ENCODE data around the gene KRAS.

The KRAS gene

DNA sequence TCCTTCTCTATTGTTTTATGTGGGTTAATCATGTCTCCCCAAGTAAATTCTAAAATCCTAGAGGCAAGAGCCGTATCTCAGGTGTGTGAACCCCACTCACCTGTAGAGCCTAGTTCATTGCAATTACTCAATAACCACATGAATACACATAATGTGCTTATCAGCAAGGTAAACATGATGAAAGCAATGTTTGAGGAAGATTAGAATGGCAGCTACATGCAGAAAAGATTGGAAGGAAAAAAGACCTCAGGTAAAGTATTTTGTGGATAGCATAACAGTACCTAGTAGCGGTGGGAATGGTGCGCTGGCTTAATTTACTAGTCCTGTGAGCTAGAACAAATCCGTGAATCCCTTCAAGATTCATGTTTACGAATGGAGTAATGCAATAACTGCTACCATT is 5.3 kb upstream of the KRAS start:
- DNase-seq (ENCODE audit: low spot score), result no peak

DNA sequence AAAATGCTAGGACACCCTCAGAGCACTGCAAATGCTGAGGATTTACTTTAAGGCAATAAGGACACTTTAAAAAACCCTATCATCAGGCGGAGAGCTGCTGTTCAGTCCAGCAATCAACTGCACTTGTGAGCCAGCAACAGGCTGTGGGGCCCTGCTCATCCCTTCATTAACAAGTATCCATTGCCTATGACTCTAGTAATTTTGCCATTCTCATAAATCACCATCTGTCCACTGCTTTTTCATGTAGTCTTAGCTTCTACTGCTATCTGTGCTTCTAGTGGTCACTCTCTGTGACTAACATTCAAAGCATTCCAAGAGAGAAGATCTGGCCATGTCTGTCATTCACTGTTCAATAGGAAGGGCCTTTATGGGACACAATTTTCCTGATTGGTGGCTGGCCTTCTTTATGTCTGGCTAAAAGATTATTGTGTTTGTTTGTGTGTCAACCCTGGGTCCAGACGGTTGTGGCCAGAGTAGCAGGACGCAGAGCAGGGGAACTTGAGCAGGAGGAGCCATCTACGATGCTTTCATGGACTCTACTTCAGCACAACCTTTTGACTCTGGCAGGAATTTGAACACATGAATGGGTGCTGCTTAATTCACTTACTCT is 3.6 kb upstream of the KRAS start:
- DNase-seq (ENCODE audit: low spot score), result no peak

DNA sequence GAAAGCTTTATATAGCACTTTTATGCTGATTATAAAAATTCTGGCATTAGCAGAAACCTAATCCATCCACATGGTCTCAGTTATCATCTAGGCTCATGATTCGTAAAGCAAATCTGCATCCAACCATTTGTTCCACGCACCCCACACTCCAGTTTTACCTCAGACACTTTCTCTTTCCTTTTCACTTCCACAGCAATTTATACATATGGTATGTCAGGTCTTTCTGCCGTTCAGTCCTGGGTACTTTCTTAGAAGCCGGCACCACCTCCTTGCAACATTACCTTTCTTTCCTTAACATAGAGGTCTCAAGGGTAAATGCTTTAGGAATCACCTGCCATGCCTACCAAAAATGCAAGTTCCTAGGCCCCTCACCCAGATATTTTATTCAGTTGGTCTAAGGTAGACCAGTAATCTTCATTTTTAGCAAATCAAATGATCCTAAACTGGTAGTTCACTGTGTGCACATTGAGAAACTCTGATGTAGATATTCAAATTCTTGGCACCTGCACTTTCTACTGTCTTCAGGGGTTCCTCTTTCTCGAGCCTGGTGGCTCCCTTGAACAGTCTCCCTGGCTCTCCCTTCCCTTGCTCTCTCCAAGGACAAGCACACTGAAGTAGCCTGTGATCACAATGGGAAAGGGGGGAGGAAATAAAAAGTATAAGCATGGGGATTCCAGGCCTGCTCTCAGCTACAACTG is 2.8 kb upstream of the KRAS start:
- DNase-seq (ENCODE audit: low spot score), result no peak

DNA sequence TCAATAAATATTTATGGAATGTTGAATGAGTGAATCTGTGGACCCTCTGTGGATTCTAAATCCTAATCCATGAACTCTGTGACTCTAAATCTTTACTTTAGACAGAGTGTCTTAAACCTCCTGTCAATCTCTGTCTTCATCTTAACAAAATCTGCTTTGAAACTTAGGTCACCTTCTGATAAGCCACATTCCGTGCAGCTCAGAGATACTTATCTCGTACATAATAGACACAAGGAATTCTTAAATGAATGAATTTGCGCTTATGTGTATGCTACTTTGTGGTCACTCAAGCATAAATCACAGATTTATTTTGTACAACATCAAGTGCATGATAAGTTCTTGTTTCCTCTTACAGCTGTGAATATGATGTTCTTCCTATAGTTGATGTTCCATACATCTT is 2.2 kb upstream of the KRAS start:
- no peak for DNase-seq (ENCODE audit: low spot score)

DNA sequence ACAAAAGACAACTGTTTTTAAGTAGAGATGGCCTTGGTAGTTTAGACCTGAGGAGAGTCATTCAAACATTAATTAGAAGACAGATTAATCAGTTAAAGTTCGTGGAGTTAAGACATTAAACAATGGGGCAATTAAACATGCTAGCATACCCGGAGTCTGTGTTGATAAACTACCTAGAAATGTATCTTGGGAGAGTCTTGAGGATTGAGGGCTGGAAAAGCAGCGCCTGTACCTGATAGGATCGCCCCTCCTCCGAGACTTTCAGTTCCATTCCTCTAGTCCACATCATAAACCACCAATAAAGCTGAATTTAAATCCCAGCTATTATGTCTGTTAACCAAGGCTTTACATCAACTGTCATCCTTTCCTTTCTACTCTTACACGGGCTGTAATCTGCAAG is 1.0 kb upstream of the KRAS start:
- no peak for DNase-seq (ENCODE audit: low spot score)

DNA sequence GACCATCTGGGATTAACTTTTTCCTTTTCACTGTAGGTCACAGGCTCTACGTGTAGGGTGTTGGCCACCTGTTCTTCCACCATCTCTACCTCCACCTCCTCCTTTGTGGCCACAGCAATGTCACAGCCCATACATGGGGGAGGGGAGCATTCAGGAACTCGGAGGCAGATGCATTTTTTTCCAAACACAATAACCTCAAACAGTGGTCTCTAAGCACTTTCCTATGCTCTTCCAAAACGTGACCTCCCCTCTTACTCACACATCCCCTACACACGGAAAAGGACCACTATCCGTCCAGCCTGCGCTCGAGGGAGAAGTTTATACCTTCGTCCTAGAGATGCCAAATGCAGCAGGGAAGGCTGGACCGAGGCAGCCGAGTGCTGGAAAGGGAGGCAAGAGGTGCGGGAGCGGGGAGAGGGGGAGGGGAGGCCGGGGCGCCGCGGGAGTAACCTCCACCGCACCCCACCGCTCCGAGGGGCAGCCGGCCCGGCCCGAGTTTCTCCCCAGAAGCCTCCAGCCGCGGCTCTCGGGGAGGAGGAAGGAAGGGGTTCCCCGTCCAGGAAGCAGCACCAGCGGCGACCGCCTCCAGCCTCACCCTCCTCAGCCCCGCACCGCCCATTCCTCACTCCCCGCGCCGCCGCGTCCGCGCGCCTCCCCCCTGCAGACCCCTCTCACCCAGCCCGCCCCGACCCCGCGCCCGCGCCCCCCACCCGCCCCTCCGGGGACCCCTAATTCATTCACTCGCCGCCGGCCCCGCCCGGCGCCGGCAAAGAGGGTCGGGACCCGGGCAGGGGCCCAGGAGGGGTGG is 594 bp downstream of the KRAS start:
- DNase-seq (ENCODE audit: low spot score), result no peak

DNA sequence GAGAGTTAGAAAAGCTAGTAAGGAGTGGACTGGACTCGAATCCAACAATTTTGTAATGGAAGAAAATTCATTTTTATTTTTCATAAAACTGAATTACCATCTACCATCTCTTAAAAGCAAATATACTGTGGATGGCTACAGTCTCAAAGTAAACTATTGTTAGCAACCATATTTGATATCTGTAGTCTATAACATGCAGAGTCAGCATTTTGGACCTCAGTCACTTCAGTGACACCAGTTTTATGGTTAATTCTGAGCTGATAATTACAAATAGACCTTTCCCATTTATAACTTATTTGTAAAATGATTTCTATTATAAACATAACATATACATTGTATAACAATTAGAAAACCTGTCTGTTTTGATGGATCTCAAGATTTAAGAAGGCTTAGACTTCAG is 2.0 kb downstream of the KRAS start:
- no peak for DNase-seq (ENCODE audit: low spot score)

DNA sequence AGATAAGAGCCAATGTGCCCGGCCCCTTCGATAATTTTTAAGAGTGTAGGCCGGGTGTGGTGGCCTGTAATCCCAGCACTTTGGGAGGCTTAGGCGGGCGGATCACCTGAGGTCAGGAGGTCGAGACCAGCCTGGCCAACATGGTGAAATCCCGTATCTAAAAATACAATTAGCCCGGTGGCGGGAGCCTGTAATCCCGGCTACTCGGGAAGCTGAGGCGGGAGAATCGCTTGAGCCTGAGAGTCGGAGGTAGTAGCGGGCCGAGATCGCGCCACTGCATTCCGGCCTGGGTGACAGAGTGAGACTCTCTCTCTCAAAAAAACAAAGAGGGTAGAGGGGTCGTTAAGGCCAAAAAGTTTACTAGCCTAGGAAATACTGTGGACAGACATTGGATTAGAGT is 2.6 kb downstream of the KRAS start:
- no peak for DNase-seq (ENCODE audit: low spot score)

DNA sequence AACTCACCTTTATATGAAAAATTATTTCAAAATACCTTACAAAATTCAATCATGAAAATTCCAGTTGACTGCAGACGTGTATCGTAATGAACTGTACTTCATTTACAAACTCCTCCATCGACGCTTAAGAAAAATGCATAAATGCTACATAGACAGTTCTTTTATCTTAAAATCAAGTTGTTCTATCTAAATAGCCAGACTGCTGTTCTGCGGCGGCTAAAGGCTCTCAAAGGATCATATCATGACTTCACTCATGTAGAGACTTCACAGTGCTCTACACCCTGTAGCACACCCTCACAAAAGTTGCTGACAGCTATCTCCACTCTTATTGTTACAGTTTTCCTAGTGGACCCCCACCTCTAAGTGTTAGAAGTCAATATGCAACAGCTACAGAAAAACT is 5.2 kb downstream of the KRAS start:
- DNase-seq (ENCODE audit: low spot score), result no peak

DNA sequence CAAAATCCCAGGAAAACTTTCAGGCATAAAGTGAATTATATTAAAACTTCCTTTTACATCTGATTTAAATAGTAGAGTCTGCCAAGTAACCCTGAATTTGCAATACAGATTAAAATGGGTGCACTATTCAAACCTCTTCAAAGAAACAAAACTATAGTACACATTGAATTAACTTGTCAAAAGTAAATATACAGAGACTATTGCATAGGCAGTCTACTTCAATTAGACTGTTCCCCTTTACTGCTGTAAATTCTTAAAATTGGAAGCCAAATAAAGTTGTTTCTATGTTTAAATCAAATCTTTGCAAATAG is 7.1 kb downstream of the KRAS start:
- DNase-seq (ENCODE audit: low spot score), result no peak

DNA sequence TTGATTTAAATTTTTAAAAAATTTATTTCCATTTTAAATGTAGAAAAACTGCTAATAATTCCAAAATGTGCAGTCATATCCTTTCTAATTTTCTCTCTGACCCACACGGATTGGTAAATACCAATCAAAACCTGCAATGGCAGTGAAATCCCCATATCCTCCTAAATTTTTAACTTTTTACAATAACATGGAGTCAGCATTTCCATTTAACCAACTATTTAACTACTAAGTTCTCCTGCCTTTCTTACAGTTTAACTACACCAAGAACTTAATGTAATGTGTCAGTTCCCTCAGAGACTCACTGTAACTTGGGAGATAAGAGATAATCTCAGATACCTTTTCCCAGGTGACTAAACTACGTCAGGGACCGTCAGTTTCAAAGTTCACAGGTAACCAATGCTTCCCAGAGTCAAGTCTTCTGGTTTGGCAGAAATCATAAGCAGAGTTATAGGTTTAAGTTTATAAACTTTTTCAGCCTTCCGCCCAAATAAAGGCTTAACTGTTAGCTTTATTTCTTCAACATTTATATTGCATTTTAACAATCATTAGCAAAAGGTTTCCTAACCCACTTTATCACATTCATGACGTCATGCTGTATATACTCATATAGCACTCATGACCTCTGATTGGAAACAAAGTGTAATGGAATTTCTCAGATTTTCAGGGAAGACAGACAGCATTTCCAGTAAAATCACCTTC is 7.6 kb downstream of the KRAS start:
- DNase-seq (ENCODE audit: low spot score), result no peak

DNA sequence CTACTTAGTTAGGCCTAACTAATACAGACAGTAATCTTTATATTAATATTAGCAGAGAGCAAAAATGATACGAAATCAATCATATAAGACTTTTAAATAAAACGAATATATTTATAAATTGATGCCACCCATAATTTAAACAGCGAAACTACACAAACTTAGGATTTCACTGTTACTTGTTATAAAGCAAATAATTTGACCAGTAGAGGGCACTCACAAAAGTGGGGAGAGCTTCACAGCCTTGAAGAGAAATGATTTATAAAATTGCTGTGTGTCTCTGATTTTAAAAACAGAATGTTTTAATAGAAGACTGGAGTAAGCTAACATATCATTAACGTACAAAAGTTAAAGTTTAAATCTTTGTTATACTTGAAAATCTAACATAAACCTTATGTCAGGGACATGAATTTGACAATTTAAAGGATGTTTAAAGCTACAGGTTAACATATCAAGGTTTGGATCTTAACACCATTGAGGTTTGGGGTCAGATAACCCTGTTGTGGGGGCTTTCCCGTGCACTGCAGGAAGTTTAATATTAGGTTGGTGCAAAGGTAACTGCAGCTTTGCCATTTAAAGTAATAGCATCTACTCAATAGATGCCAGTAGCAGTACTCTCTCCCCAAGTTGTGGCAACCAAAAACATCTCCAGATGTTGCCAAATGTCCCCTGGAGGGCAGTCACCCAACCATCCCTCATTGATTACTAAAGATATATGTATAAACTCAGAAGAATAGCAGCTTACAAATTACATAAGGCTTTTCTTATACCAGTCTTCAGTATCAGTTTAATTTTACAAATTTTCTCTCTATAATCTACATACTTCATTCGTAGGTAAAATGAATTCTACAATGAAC is 9.3 kb downstream of the KRAS start:
- no peak for DNase-seq (ENCODE audit: low spot score)

DNA sequence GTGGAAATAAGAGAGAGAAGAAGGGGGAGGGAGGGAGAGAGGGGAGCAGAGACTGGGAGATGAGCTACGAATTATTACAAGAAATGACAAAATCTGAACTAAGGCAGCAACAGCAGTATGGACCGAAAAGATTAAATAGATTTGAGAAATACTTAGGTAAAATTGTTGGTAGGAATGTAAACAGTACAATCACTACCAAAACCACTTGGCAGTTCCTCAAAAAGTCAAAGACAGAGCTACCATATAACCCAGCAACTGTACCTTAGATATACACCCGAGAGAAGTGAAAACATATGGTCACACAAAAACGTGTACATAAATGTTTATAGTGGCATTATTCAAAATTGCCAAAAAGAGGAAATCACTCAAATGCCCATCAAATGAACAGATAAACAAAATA is 14.1 kb downstream of the KRAS start:
- DNase-seq (ENCODE audit: low spot score), result no peak

DNA sequence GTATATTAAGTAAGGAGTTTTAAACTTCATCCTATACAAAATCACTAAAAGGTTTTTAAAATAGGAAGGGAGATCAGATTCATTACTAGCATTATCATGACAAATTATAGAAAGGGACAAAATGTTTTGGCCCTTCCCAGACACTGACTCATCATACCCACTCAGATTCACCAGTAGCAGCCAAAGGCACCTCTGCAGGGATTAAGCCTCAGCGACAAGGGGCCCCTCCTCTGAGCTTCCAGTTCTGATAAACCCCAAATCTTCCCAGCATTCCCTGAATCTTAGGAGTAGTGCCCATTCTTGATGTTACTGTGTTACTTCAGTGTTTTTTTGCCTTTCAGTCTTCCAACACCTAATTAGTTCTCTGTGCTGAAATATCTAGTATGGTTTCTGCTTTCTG is 14.5 kb downstream of the KRAS start:
- DNase-seq (ENCODE audit: low spot score), result no peak

DNA sequence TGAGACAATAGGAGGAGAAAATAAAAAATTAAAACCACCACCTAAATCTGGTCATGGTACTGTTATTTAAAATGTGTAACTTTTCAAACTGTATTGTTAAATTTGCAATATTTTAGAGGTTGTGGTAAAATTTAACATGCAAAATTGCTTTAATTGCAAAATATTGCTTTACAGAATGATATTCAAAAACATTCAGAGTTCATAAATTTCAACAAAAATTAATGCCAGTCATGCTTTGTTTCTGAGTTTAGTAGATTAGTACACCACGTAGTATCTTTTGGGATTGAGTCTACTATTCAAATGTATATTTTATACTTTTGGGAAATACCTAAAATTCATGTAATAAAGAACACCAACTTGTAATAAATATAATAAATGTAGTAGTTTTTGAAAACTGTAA is 37.4 kb downstream of the KRAS start:
- no peak for DNase-seq (ENCODE audit: low spot score)

DNA sequence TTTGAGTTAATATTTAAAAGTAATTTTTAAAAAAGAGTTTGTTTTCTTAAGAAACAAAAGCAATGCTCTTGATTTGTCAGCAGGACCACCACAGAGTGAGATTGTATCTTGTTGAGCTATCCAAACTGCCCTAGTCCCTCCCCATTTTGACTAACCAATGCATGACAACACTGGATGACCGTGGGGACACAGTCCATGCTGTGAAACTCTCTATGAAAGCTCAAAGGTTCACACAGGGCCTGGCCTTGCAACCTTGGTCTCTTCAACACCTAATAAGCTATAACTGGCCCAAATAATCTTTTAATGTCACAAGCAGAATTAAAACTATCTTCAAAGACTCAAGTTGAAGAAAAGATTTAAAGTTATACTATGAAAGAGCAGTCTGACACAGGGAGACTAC is 42.2 kb downstream of the KRAS start:
- no peak for DNase-seq (ENCODE audit: low spot score)

DNA sequence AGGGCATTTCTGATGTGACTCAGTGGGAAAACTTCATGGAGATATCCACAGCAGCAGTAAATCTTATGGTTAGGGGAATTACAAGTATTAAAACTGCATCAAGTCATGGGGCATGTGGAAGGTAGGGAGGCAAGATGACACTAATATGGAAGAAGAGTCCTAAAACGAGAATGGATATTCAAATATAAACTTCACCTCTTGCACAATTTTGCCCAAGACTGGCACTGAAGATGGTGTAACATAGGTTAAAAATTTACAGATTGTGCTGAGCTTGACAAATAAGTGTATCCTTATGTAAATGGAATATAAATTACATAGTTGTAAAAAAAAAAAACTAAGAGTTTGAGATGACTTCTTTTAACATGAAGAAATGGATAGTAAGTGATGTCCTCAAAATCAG is 42.9 kb downstream of the KRAS start:
- DNase-seq (ENCODE audit: low spot score), result no peak

DNA sequence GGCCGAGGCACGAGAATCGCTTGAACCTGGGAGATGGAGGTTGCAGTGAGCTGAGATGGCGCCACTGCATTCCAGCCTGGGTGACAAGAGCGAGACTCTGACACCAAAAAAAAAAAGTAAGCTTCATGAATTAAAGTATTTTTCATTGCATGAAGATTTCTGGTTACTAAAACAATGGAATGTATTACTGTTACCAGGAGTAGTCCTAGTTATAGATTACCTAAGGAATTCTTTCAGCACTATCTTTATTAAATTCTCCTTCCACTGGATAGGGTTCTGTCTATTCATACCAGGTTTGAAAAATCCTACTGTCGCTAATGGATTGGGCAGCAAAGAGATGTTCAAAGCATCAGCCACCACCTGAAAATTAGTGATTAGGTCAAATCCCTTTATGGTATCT is 43.3 kb downstream of the KRAS start:
- no peak for DNase-seq (ENCODE audit: low spot score)

DNA sequence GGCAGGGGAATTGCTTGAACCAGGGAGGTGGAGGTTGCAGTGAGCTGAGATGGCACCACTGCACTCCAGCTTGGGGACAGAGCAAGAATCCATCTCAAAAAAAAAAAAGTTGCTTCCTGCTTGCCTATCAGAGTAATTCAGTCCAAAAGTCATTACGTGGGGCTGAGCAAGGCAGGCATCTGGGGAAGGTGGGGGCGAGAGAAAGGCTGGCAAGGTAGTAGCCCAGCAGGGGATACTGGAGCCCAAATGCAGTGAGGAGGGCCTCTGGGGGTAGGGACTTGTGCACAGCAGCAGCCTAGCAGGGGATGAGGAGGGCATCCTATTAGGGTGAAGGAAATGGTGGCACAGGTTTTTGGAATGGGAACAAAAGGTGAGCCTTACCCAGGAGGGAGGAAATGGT is 48.6 kb downstream of the KRAS start:
- DNase-seq (ENCODE audit: low spot score), result no peak

DNA sequence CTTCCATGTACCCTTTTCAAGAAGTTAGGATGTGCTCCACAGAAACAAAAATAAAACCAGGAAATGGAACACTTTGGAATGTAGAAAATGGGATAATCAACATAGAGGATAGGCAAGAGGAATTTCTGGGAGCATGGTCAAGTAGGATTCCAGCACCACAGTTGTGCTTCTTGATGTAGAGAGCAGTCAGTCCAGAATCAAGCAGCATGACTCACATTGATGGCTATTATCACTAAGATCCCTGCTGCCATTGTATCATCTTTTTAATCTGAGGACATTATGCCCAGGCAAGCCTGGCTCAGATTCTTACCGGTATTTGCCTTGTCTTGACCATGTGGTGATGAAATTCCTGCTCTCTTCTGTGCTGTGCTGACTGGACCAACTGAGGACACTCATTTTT is 50.0 kb downstream of the KRAS start:
- DNase-seq (ENCODE audit: low spot score), result no peak

DNA sequence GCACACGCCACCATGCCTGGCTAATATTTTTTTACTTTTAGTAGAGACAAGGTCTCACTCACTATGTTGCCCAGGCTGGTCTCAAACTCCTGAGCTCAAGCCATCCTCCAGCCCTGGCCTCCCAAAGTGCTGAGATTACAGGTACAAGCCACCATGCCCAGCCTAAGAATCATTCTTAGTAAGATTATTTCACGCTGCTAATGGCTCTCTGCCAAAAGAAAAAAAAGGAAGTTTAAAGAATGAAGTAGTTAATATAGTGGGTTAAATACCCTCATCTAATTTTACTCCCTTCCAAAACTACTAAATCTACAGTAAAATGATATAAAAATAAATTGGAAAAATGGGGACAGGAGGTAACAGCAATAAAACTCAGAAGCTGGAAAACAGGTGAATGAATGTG is 53.1 kb downstream of the KRAS start:
- DNase-seq (ENCODE audit: low spot score), result no peak

All from COLO829 (cell line).